Measurements from ENCODE around the gene DYNLL2. TPM values are rescaled to one million over a fixed set of nuclear protein-coding genes. Genes with fewer than 3 reads are reported as not detected.

DYNLL2 gene
- total RNA-seq, 1 donor from 2014 or later: 19.6 TPM

DNA sequence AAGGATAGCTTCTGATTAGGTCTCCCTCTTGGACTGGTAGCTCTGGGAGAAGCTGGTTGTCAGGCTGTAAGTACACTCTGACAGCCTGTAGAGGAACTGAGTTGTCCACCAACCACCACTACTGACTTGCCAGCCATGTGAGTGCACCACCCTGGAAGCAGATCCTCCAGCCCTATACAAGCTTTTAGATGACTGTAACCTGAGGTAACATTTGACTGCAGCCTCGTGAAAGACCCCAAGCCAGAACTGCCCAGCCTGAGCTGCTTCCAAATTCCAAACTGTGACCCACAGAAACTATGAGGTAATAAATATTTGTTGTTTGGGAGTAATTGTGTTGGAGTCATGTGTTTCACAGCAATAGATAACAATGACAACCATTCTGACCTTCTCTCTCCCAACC is 30.8 kb upstream of the DYNLL2 start:
- Mint-ChIP-seq H3K4me3 (no peak overlapping the region), H3K36me3 (ENCODE audit: low read depth) (no peaks in the 10 kb centered on the region), H3K27me3 (peaks cover 14% of the 10 kb centered on the region), H3K9me3 (no peaks in the 10 kb centered on the region), H3K27ac (no peak overlapping the region), H3K4me1 (no peaks in the 10 kb centered on the region)
- intact Hi-C loops (cut with micrococcal nuclease): no loop called here
- ATAC-seq (ENCODE audit: low read depth) (no peak), DNase-seq (no peak)
- ChIA-PET CTCF (no interaction called here), POLR2A (interaction anchor here (0.6 kb wide), 1 partner anchor 192 kb away, joined by 5 read pairs; no protein-coding TSS in a partner anchor)
- TF ChIP-seq, protein P1, sequence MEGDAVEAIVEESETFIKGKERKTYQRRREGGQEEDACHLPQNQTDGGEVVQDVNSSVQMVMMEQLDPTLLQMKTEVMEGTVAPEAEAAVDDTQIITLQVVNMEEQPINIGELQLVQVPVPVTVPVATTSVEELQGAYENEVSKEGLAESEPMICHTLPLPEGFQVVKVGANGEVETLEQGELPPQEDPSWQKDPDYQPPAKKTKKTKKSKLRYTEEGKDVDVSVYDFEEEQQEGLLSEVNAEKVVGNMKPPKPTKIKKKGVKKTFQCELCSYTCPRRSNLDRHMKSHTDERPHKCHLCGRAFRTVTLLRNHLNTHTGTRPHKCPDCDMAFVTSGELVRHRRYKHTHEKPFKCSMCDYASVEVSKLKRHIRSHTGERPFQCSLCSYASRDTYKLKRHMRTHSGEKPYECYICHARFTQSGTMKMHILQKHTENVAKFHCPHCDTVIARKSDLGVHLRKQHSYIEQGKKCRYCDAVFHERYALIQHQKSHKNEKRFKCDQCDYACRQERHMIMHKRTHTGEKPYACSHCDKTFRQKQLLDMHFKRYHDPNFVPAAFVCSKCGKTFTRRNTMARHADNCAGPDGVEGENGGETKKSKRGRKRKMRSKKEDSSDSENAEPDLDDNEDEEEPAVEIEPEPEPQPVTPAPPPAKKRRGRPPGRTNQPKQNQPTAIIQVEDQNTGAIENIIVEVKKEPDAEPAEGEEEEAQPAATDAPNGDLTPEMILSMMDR (IDR thresholded peaks at IDR 0.05): no peak

DNA sequence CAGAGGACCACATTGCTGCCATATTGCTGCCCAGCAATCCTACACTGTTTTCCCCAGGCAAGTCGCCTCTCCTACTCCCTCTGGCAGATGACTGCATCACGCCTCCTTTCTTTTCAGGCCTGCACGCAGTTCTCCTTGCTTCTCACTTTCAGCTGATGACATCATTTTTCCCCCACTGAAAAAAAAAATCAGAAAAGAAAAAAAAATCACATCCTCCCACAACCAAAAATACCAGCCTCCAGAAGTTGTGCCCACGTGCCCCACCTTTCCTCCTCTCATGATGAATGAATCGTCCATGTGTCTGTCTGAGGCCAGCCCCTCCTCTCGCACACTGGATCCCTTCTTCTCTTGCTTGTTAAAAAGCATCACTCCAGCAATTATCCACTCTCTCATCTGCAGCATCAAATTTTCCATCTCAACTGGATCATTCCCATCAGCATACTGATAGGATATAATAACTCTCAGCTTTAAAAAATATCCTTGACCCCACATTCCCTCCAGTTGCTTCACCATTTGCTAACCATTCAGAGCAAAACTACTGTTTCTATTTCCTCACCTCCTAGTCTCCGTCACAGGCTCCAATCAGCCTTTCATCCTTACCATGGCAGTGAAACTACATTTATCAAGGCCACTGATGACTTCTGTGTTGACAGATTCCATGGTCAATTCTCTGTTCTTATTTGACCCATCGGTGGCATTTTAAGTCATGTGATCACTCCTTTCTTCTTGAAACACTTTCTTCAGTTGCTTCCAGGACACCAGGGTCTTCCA is 30.1 kb upstream of the DYNLL2 start:
- DNase-seq (no peak), ATAC-seq (ENCODE audit: low read depth) (no peak)
- peaks cover 14% of the 10 kb centered on the region for H3K27me3 Mint-ChIP-seq
- POLR2A ChIA-PET: interaction anchor here (0.6 kb wide), 1 partner anchor 193 kb away, joined by 5 read pairs; no protein-coding TSS in a partner anchor
- intact Hi-C loops (cut with micrococcal nuclease): no loop called here
- H3K27ac Mint-ChIP-seq: no peak overlapping the region
- H3K4me1 Mint-ChIP-seq: no peaks in the 10 kb centered on the region
- CTCF ChIA-PET: no interaction called here
- no peaks in the 10 kb centered on the region for H3K9me3 Mint-ChIP-seq
- H3K36me3 Mint-ChIP-seq (ENCODE audit: low read depth): no peaks in the 10 kb centered on the region
- TF ChIP-seq, protein P1 (IDR thresholded peaks at IDR 0.05): no peak
- no peak overlapping the region for H3K4me3 Mint-ChIP-seq

DNA sequence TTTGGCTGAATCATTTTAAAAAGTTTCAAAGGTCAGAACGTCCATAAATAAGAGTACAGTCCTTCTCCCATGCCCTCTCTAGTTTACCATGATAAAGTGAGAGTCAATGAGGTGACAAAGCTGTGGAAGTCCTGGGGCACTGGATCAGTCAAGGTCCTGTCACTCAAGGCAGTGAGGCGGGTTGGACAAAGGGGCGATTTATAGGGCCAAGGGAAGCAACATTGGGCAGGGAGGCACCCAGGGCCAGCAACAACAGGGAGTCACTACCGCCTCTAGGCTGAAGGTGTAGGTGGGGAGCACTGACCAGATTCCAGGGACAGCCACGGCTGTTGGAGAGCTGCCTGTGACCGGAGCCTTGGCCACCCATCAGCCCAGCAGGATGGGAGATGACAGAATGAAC is 28.6 kb upstream of the DYNLL2 start:
- H3K9me3 Mint-ChIP-seq: no peaks in the 10 kb centered on the region
- DNase-seq (no peak), ATAC-seq (ENCODE audit: low read depth) (no peak)
- peaks cover 14% of the 10 kb centered on the region for H3K27me3 Mint-ChIP-seq
- H3K36me3 Mint-ChIP-seq (ENCODE audit: low read depth): no peaks in the 10 kb centered on the region
- TF ChIP-seq, protein P1 (IDR thresholded peaks at IDR 0.05): no peak
- POLR2A ChIA-PET: no interaction called here
- intact Hi-C loops (cut with micrococcal nuclease): no loop called here
- H3K27ac Mint-ChIP-seq: no peak overlapping the region
- CTCF ChIA-PET: no interaction called here
- no peaks in the 10 kb centered on the region for H3K4me1 Mint-ChIP-seq
- H3K4me3 Mint-ChIP-seq: no peak overlapping the region

DNA sequence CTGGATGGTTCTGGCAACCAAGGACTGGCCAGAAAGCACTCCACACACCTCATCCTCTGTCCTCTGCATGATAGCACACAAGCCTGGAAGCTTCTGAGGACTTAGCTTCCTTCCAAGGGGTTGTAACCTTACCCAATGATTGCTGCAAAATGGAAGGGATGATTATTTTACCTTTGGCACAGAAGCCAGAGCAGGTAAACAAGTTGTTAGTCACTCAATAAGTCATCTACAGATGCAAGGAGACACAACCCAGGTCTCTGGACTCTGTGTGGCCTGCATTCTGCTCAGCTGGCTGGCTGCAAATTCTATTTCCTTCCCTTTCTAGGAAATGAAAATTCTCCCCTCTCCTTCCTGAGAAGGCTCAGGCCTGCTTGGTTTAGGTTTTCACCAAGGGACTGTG is 26.7 kb upstream of the DYNLL2 start:
- TF ChIP-seq, protein P1 (IDR thresholded peaks at IDR 0.05): no peak
- ATAC-seq (ENCODE audit: low read depth) (no peak), DNase-seq (no peak)
- peaks cover 15% of the 10 kb centered on the region for H3K27me3 Mint-ChIP-seq
- no peaks in the 10 kb centered on the region for H3K36me3 Mint-ChIP-seq (ENCODE audit: low read depth)
- CTCF ChIA-PET: no interaction called here
- no peaks in the 10 kb centered on the region for H3K9me3 Mint-ChIP-seq
- H3K27ac Mint-ChIP-seq: no peak overlapping the region
- no peak overlapping the region for H3K4me3 Mint-ChIP-seq
- intact Hi-C loops (cut with micrococcal nuclease): no loop called here
- H3K4me1 Mint-ChIP-seq: no peaks in the 10 kb centered on the region
- POLR2A ChIA-PET: no interaction called here

DNA sequence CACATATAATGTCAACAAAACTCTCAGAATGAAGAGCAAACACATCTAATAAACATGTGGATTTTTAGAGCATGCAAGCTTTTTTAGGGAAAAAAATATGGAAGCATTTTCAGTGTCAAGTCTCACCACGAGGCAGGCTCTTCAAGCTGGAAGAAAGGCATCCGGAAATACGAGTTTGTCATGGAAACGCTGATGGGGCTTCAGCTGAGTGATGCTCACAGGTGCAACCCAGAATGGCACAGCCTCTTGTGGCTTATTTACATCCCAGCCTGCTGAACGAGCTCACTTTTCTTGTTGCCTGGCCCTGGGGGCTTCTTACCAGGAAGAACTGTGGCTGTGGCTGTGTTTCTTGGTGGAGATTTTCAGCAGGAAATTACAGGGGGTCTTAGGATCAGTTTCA is 24.1 kb upstream of the DYNLL2 start:
- Mint-ChIP-seq H3K27me3 (peaks cover 5% of the 10 kb centered on the region), H3K27ac (no peak overlapping the region), H3K4me1 (no peaks in the 10 kb centered on the region), H3K36me3 (ENCODE audit: low read depth) (no peaks in the 10 kb centered on the region), H3K9me3 (no peaks in the 10 kb centered on the region), H3K4me3 (no peak overlapping the region)
- ATAC-seq (ENCODE audit: low read depth) (no peak), DNase-seq (no peak)
- ChIA-PET POLR2A (no interaction called here), CTCF (no interaction called here)
- intact Hi-C loops (cut with micrococcal nuclease): no loop called here
- TF ChIP-seq, protein P1 (IDR thresholded peaks at IDR 0.05): no peak
